Stomach (tissue), 4 donors: ENCODE data around the gene GUCD1.

ENCODE experiments used
- EP300 ChIP-seq: sonication (generic); formaldehyde crosslinking; IDR thresholded peaks from one replicate; pipeline ENCODE4 v1.6.1; 2017; ENCODE audit warnings: antibody characterized with exemption
- POLR2A ChIP-seq, 4 donors: fragments of 450-650 bp; IDR thresholded peaks; one replicate each; pipeline ENCODE4 v1.6.1; 2016; ENCODE audit warnings: antibody characterized with exemption in 4 of 4, control low read depth in 2 of 4, mild to moderate bottlenecking in 1 of 4, moderate library complexity in 1 of 4
- TF ChIP-seq, protein P1 (sequence below), 7 experiments: fragments of 450-650 bp in 4 of 7; fragments of 200-600 bp in 3 of 7; sonication (generic) in 3 of 7; IDR thresholded peaks; one replicate each; pipeline ENCODE4 v1.5.1; 2016 to 2019; ENCODE audit warnings: antibody characterized with exemption in 7 of 7, control low read depth in 2 of 7, mild to moderate bottlenecking in 1 of 7

DNA sequence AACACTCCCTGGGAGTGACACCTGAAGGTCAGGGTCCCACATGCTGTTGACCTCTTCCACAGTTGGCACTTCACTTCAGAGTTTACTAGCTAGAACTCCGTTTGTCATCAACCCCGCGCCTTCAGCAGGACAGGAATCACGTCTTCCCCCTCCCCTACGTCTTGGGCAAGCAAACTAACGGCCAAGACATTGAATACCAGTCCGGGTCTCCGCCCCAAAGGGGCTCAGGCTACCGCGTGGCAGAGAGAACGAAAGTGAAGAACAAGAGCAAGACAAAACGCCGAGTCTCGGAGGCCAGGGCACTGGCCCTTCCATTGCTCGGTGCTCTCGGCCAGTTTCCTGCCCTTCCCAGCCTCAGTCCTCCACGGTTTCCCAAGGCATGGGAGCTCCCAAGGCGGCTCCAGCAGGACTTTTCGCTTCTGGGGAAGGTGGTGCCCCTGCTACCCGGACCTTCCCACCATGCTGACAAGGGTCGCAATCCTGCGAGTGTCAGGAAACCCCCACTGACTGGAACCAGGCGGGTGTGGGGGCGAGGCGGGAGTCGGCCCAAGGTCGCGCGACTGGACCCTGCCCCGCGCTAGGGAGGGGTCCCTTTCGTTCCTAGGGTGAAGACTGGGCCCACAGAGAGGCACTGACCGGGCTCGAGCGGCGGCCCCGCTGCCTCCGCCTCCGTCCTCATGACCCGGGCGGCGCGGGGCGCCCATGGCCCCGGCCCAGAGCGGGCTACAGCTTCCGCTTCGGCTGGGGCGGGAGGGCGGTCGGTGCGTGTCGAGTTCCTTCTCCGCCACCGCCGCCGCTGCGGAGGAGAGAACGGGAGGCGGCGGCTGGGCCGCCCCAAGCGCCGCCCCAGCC lies at the start of gene GUCD1:
- TF ChIP-seq, protein P1, sequence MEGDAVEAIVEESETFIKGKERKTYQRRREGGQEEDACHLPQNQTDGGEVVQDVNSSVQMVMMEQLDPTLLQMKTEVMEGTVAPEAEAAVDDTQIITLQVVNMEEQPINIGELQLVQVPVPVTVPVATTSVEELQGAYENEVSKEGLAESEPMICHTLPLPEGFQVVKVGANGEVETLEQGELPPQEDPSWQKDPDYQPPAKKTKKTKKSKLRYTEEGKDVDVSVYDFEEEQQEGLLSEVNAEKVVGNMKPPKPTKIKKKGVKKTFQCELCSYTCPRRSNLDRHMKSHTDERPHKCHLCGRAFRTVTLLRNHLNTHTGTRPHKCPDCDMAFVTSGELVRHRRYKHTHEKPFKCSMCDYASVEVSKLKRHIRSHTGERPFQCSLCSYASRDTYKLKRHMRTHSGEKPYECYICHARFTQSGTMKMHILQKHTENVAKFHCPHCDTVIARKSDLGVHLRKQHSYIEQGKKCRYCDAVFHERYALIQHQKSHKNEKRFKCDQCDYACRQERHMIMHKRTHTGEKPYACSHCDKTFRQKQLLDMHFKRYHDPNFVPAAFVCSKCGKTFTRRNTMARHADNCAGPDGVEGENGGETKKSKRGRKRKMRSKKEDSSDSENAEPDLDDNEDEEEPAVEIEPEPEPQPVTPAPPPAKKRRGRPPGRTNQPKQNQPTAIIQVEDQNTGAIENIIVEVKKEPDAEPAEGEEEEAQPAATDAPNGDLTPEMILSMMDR (IDR thresholded peaks at IDR 0.05): no peak
- TF ChIP-seq POLR2A (IDR thresholded peaks at IDR 0.05) (peak in 1 of 4 donors; percentile 85), EP300 (no peak)
